HG02938 (cell line): ENCODE measurements around the gene USP6NL.

Experiments
- ATAC-seq: cut with Tn5 transposase; IDR thresholded peaks from one replicate; pipeline ENCODE4 v1.9.1; 2021; ENCODE audit warnings: mild to moderate bottlenecking, moderate library complexity; ENCODE audit not compliant: unreplicated experiment

USP6NL gene

GRCh38 chr10:11594589-11595394, 16.7 kb downstream of the USP6NL start:
- no peak for ATAC-seq

GRCh38 chr10:11593612-11594011, 17.8 kb downstream of the USP6NL start:
- no peak for ATAC-seq

GRCh38 chr10:11589738-11590137, 21.7 kb downstream of the USP6NL start:
- ATAC-seq, result no peak

- no peak for ATAC-seq
Observed at GRCh38 chr10:11588873-11589574, 22.4 kb downstream of the USP6NL start.

- no peak for ATAC-seq
Observed at GRCh38 chr10:11587722-11588259, 23.7 kb downstream of the USP6NL start.

- no peak for ATAC-seq
Observed at GRCh38 chr10:11586170-11586569, 25.3 kb downstream of the USP6NL start.

- no peak for ATAC-seq
Observed at GRCh38 chr10:11581213-11581612, 30.2 kb downstream of the USP6NL start.

- ATAC-seq, result no peak
Observed at GRCh38 chr10:11579885-11580284, 31.6 kb downstream of the USP6NL start.

GRCh38 chr10:11578802-11579255, 32.6 kb downstream of the USP6NL start:
- peak; percentile 66 for ATAC-seq

GRCh38 chr10:11576092-11576809, 35.2 kb downstream of the USP6NL start:
- no peak for ATAC-seq

GRCh38 chr10:11573497-11573896, 38.0 kb downstream of the USP6NL start:
- peak; percentile 61 for ATAC-seq

GRCh38 chr10:11570751-11571150, 40.7 kb downstream of the USP6NL start:
- no peak for ATAC-seq

- ATAC-seq, result no peak
Observed at GRCh38 chr10:11569471-11569870, 42.0 kb downstream of the USP6NL start.

GRCh38 chr10:11568578-11568977, 42.9 kb downstream of the USP6NL start:
- no peak for ATAC-seq

GRCh38 chr10:11564741-11565140, 46.7 kb downstream of the USP6NL start:
- ATAC-seq, result no peak

GRCh38 chr10:11563936-11564335, 47.5 kb downstream of the USP6NL start:
- ATAC-seq, result no peak

- no peak for ATAC-seq
Observed at GRCh38 chr10:11562888-11563287, 48.6 kb downstream of the USP6NL start.

- ATAC-seq, result peak; percentile 85
Observed at GRCh38 chr10:11560076-11560709, 51.3 kb downstream of the USP6NL start.

GRCh38 chr10:11557967-11558366, 53.5 kb downstream of the USP6NL start:
- no peak for ATAC-seq

- no peak for ATAC-seq
Observed at GRCh38 chr10:11557513-11557912, 53.9 kb downstream of the USP6NL start.

GRCh38 chr10:11555556-11555955, 55.9 kb downstream of the USP6NL start:
- no peak for ATAC-seq
